ENCODE results near the gene CR1L.
"Not testable (repeated sequence)": the region's sequence is repeated elsewhere in the genome, so short reads cannot be mapped to it uniquely, and the experiment has no call there.

CR1L gene

DNA sequence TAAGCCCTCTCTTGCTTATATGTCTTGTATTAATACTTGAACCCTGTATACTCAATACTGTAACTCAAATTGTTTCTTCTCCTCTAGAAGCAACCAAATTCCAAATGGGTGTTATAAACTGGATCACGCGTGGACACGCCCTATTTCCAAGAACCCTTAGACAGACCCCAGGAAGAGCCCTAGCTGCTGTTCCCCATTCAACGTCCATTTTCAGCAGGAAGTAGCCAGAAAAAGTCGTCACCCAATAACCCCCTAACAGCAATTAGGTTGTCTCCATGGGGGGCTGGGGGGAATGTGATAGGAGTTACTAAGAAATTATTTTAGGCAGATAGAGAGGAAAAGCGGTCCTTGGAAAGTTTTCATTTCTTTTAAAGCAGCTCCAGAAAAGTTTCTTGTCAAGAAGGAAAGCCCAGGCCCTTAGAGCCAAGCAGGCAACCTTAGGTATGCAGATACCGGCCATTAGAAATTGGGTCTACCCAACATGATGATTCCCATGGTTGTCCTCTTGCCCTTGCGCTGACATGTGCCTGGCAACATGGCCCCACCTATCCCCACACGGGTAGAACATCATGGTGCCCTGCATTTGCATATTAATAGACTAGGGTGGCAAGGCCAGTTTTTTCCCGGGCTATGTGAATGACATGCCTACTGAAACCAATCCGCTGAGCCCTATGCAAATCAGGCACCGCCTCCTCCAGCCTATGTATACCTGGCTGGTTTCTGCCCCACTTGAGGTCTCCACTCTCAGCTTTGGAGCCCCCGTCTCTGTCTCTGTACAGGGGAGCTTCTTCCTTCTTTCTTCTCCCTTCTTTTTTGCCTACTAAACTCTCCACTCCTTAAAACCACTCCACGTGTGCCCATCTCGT is 102.9 kb downstream of the CR1L start:
- no peak for DNase-seq

DNA sequence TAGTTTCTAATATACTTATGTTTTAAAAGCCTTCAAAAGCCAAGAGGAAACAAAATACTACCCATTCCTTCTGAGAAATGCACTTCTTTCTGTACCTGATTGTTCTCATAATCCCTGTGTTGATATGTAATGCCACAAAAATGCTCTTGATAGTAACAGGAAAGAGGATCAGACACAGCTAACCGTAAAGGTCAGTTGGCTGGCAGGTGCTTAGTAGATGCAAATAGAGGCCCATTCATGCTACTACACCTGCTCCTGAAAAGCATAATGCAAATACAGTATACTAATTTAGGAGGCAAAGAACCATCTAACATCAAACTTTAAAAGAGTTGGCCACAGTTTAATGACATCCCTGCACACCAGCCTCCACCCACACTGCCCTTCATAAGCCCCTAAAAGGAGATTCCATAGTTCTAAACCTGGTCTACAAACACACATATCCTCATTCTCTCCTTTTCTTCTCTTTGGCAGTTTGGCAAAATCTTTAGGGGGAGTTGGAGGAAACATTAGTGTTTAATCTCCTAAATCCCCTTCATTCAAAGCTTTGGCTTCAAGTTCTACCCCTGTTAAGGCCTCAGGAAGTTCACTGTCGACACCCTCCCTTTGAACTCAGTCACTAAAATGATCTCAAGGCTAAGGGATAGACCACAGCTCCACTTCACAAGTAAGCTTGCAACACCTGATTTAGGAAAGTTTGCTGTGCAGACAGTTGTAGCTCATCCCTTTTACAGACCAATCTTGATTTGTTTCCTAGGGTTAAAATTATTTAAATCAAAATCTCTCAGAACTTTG is 104.0 kb downstream of the CR1L start:
- DNase-seq, result no peak

DNA sequence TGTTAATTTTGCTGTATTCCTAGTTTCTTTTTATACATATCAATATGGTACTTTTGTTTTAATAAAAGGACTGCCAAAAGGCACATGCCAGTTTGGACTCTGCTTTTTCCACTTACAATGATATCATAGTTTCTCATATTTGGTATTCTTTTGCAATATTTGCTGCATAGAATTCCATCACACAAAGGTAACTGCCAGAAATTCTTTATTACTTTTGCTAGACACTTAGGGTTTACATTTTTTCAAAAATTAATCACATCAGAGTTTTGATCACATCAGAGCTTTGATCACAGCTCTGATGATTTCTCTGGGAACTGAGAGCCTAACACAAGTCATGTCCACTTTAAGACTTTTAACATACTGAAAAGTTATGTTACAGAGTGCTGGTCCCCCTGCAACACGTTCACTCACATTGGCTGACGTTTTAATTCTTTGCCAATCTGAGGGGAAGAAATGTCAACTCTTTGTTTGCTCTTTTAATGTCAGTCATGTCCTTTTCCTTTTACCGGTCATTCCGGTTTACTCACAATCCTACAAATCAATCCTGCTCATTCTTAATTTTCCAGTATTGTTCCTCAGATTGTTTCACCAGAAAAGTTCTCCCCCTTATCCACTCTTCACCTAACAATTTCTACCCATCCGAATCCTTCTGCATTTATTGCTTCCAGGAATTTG is 105.8 kb downstream of the CR1L start:
- DNase-seq, result no peak

DNA sequence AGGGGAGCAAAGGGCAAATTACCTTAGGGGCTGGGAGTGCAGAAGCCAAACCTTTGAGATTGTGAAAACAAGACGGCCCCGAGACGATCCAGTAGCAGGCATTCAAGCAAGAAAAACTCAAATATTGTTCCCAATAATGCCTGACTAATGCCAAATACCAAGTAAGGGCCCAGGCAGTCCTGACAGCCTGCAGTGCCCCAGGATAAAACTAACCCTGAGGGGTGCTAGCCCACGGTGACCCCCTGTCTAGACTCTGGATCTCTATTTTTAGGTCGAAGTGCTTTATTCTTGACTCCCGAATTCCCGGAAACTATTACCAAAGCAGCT is 106.5 kb downstream of the CR1L start:
- DNase-seq, result not testable (repeated sequence)

DNA sequence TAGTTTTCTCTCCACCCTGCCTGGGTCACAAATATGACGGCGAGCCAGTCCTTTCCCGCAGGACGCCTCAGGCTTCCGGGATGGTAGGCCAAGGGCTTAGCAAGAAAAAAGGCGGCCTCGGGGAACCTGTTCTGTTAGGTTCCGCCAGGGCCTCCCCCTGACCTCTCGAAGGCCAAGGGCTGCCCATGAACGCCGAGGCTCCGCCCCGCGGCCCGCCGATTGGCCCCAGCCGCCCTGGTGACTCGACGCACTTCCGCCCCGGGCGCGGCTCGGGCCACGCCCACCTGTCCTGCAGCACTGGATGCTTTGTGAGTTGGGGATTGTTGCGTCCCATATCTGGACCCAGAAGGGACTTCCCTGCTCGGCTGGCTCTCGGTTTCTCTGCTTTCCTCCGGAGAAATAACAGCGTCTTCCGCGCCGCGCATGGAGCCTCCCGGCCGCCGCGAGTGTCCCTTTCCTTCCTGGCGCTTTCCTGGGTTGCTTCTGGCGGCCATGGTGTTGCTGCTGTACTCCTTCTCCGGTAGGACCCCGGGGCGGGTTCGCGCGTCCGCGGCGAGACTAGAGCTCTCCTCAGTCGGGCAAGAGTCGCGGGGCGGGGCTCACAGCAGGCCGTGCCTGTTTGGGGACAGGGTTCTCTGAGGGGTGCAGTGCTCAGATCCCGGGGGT is 107.0 kb downstream of the CR1L start, which contains the start of gene CD46:
TSS of gene CD46 (plus strand) at position 265 of the 666 bp plus-strand sequence. CDS start at position 424, 159 bp downstream.
- DNase-seq, result peak; percentile 79 to 85

DNA sequence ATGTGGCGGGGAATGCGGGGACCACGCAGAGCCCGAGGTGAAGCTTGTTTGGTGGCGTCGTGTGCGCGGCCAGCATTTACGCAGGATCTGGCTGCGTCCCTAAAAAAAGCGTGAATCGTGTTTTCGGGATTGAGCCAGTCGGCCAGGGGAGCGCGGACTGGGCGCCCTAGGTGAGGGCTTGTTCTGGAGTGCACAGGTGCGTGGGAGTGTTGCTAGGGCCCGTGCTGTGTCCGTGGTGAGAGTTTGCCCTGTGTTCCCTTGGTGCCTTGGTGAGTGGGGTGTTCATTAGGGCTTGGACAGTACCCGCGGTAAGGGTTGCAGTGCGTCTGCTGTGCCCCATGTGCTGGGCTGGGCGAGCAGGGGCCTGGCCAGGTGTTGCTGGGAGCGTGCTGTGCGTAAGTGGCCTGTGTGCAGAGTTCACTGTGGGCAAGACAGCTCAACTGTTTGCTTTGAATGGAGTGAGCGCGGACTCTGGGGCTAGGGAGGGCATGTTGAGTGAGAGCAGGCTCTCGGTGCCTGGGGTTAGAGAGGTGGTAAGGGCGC is 107.6 kb downstream of the CR1L start:
- no peak for DNase-seq

DNA sequence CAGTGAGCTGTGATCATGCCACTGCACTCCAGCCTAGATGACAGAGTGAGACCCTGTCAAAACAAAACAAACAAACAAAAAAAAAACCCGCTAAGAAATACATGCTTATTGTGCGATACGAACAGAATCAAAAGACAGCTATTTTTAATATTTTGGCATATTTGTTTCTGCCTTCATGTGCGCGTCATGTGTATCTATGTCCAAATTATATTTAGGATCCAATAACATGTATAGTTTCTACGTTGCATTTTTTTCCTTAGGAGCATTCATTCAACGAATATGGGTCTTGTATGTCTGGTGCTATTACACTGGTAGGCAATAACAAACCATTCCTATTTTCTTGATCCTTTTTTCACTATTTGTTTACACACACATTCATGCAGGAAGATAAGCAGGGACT is 108.7 kb downstream of the CR1L start:
- no peak for DNase-seq

DNA sequence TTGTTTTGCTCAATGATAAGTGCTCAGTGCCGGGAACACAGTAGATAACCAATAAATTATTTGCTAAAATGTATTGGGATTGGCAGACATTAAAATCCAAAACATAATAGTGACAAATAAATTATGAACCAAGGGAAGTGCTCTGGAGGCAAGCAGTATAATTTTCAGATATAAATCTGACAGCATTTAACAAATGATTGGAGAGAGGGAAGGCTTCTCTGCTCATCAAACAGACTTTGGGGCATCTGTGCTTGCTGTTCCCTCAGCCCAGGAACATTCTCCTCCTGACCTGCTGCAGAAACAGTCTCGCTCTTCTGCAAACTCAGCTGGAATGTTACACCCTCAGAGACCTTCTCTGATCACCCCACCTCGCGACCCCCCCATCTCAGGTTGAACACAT is 109.1 kb downstream of the CR1L start:
- DNase-seq, result no peak

DNA sequence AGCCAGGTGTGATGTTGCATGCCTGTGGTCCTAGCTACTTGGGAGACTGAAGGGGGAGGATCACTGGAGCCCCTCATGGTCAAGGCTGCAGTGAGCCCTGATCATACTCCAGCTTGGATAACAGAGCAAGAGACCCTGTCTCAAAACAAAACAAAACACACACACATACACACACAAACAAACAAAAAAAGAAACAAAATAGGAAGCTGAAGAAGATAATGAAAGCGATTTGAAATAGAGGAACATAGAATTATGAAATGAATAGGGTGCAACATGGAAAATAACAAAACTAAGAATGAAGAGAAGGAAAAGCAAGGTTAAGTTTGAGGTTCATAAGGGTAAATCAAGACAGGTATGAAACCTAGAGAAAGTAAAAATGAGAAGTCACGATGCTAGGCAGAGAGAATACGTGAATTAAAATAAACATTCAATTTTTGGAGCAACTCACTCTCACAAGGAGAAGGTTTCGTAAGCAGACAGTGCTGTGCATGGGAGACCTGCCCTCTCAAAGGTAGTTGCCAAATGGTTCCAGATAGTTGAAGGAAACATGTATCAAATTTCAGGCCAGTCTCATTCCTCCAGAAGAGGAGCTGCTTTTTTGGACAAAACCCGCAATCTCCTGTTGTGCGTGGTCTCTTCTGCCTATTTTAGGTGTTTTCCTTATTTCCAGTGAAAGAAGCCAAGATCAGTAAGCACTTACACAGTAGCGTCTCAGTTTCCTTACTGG is 110.2 kb downstream of the CR1L start:
- DNase-seq, result no peak

DNA sequence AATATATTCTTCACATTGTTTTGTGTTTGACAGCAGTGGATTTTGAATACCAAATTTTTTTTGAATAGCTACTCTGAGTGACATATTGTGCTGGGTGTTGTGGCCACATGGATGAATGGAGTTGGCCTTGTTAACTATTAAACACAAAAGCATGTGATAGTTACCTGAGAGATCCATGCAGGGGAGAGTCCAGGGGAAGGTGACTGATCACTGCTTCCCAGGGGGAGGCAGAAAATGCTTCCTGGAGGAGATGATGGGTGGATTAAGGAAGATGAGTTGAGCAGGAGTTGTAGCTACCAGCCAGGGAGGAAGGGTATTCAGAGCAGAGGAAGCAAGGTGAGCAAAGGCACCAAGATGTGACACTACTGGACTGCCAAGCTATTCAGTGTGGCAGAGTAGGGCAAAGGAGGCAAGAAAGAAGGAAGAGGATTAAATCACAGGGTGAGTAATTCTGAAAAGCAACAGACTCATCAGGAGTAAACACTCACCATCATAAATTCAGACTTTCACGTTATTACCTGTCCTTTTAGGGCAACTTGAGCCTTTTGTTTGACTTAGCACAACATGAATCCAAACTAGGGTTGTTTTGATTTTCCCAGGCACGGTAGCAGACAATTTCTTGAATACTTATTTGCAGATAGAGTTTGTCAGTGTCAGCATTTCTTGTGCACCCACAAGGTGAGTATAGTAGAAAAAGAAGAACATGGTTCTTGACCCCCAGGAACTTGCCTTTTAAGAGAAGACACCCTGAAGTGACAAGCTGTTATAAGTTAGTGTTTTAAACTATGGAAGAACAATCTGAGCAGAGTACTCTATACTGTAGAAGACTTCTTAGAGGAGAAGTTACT is 111.1 kb downstream of the CR1L start:
- DNase-seq, result no peak

DNA sequence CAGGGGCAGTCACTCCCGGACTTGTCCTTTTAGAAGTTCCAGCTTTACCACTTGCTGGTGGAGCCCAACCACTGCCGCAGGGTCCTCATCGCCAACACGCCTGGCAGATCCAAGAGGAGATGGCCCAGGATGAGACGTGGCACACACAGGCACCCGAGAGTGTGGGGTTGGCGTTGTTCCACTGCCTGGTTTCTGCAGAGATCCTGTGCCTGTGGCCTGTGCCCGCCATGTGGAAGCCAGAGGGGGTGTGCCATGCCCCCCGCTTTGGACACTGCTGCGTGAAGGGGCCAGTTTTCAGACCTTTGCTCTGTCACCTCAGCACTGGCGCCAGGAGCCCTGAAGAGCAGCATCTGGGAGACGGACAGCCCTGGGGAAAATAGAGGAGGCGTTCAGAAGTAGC is 117.7 kb downstream of the CR1L start:
- DNase-seq, result no peak

DNA sequence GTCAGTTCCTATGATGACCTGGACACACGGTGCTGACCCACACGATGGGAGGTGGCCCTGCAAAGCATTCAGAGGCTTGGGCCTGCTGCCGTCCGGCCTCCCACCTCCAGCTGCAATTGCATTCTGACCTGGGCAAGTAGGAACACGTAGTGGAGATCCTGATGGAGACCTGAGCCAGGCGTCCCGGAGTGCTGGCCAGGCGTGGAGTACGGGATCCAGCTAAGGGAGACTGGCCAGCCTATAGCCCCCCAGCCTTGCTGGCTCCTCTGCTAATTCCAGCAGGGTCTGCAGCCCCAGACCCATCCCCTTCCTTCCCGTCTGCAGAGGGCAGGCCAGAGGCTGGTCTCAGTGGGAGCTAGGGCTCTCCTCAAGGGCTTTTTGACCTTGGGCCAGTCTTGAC is 118.2 kb downstream of the CR1L start:
- DNase-seq, result no peak

DNA sequence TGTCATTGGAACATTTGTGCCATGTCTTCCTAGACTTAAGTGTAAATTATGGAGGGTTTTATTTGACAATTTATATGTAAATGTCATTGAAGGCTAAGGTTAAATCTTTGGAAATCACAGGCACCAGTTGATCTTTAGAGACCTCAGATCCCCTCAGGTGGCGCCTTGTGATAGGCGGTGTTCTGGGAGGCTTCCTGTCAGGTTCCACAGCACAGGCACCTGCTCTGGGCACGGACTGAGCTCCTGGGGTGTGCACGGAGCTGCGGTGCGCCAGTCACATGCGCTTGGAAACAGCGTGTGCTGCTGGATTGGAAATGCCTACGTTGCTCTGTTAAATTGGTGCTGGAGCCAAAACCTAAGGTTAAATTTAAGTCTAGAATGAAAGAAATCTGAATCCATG is 119.0 kb downstream of the CR1L start:
- DNase-seq, result no peak

DNA sequence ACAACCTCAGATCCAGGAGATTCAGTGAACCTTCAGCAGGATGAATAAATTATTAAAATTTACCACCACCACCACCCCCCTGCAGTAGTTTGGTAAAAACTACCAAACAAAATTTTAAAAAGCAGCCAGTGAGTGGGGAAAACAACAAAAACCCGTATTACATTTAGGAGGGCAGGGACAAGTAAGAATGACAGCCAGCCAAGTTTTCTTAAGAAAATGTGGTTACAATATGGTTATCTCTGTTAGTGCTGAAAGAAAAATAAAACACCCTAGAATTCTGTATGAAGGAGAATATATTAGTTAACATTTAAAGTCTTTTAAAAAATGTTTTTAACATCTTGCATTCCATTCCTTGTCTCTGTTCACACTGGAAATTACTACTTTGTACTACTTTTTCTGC is 121.6 kb downstream of the CR1L start:
- no peak for DNase-seq

DNA sequence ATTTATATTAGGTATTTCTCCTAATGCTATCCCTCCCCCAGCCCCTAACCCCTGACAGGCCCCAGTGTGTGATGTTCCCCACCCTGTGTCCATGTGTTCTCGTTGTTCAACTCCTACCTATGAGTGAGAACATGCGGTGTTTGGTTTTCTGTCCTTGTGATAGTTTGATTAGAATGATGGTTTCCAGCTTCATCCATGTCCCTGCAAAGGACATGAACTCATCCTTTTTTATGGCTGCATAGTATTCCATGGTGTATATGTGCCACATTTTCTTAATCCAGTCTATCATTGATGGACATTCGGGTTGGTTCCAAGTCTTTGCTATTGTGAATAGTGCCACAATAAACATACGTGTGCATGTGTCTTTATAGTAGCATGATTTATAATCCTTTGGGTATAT is 125.6 kb downstream of the CR1L start:
- not testable (repeated sequence) for DNase-seq
